KMS-11 (cell line): ENCODE results near the gene UMAD1.

ENCODE experiments used
- H2AFZ ChIP-seq: fragments of 200-600 bp; sonication (generic); 2 replicates; pipeline ENCODE4 v1.6.1; 2016; ENCODE audit warnings: antibody characterized with exemption, mixed run types, low read depth
- H3K27ac ChIP-seq: fragments of 200-600 bp; sonication (generic); 2 replicates; pipeline ENCODE4 v1.6.1; 2016; ENCODE audit warnings: mild to moderate bottlenecking, mixed run types
- H3K27me3 ChIP-seq: fragments of 200-600 bp; sonication (generic); 2 replicates; pipeline ENCODE4 v1.6.1; 2017; ENCODE audit warnings: mild to moderate bottlenecking, low read depth, mixed run types, moderate library complexity; ENCODE audit not compliant: insufficient read depth
- H3K36me3 ChIP-seq: fragments of 200-600 bp; sonication (generic); 2 replicates; pipeline ENCODE4 v1.6.1; 2017; ENCODE audit warnings: mild to moderate bottlenecking, mixed run types; ENCODE audit not compliant: insufficient read depth
- H3K4me1 ChIP-seq: fragments of 200-600 bp; sonication (generic); 2 replicates; pipeline ENCODE4 v1.6.1; 2016; ENCODE audit warnings: mild to moderate bottlenecking, low read depth, mixed run types; ENCODE audit not compliant: poor library complexity, severe bottlenecking
- H3K4me2 ChIP-seq: fragments of 200-600 bp; sonication (generic); 2 replicates; pipeline ENCODE4 v1.7.0; 2016; ENCODE audit warnings: mild to moderate bottlenecking, mixed run types
- H3K4me3 ChIP-seq: fragments of 200-600 bp; sonication (generic); IDR thresholded peaks from 2 replicates; pipeline ENCODE4 v1.6.1; 2017; ENCODE audit warnings: low read depth, low read length, mixed read lengths; ENCODE audit not compliant: insufficient read depth
- H3K79me2 ChIP-seq: fragments of 200-600 bp; sonication (generic); 2 replicates; pipeline ENCODE4 v1.6.1; 2016; ENCODE audit warnings: low read depth, mixed run types; ENCODE audit not compliant: insufficient read depth
- H3K9ac ChIP-seq: fragments of 200-600 bp; sonication (generic); 2 replicates; pipeline ENCODE4 v1.6.1; 2016; ENCODE audit warnings: mild to moderate bottlenecking, mixed run types
- H4K20me1 ChIP-seq: fragments of 200-600 bp; sonication (generic); 2 replicates; pipeline ENCODE4 v1.6.1; 2016; ENCODE audit warnings: mild to moderate bottlenecking, mixed run types; ENCODE audit not compliant: insufficient read depth
- CTCF ChIP-seq: fragments of 200-600 bp; sonication (generic); conservative IDR thresholded peaks from 2 replicates; pipeline ENCODE4 v1.6.1; 2017; ENCODE audit warnings: low read depth, mild to moderate bottlenecking, antibody characterized with exemption, low read length, moderate library complexity, mixed read lengths

UMAD1 gene

GRCh38 chr7:7850150-7850549 lies 209.6 kb downstream of the UMAD1 start:
- Histone ChIP-seq H3K4me2 (no peak overlapping the region), H3K27me3 (no peaks in the 10 kb centered on the region), H3K4me1 (peaks cover 9% of the 10 kb centered on the region), H3K79me2 (no peaks in the 10 kb centered on the region), H3K36me3 (no peaks in the 10 kb centered on the region), H3K9ac (no peak overlapping the region), H3K4me3 (no peak overlapping the region), H2AFZ (no peak overlapping the region), H3K27ac (no peak overlapping the region), H4K20me1 (no peaks in the 10 kb centered on the region)
- no peak for TF ChIP-seq CTCF

- no peak overlapping the region for H3K4me2 ChIP-seq
- peaks cover 9% of the 10 kb centered on the region for H3K4me1 ChIP-seq
- no peaks in the 10 kb centered on the region for H3K79me2 ChIP-seq
- TF ChIP-seq CTCF, result no peak
- H3K4me3 ChIP-seq, result no peak overlapping the region
- H3K36me3 ChIP-seq, result no peaks in the 10 kb centered on the region
- H3K27ac ChIP-seq, result no peak overlapping the region
- no peak overlapping the region for H3K9ac ChIP-seq
- no peaks in the 10 kb centered on the region for H4K20me1 ChIP-seq
- H3K27me3 ChIP-seq, result no peaks in the 10 kb centered on the region
- H2AFZ ChIP-seq, result no peak overlapping the region
Observed at GRCh38 chr7:7851381-7851780, 210.8 kb downstream of the UMAD1 start.

GRCh38 chr7:7851991-7852390 lies 211.4 kb downstream of the UMAD1 start:
- H3K27me3 ChIP-seq, result no peaks in the 10 kb centered on the region
- H2AFZ ChIP-seq, result no peak overlapping the region
- H3K36me3 ChIP-seq, result no peaks in the 10 kb centered on the region
- no peak overlapping the region for H3K4me2 ChIP-seq
- H3K9ac ChIP-seq, result no peak overlapping the region
- no peak for TF ChIP-seq CTCF
- no peaks in the 10 kb centered on the region for H3K79me2 ChIP-seq
- H3K27ac ChIP-seq, result no peak overlapping the region
- no peak overlapping the region for H3K4me3 ChIP-seq
- H3K4me1 ChIP-seq, result peaks cover 9% of the 10 kb centered on the region
- no peaks in the 10 kb centered on the region for H4K20me1 ChIP-seq

- H3K4me1 ChIP-seq, result peaks cover 14% of the 10 kb centered on the region
- H3K4me2 ChIP-seq, result no peak overlapping the region
- no peaks in the 10 kb centered on the region for H3K79me2 ChIP-seq
- H3K4me3 ChIP-seq, result no peak overlapping the region
- no peak overlapping the region for H2AFZ ChIP-seq
- H4K20me1 ChIP-seq, result no peaks in the 10 kb centered on the region
- H3K36me3 ChIP-seq, result no peaks in the 10 kb centered on the region
- no peaks in the 10 kb centered on the region for H3K27me3 ChIP-seq
- no peak overlapping the region for H3K27ac ChIP-seq
- no peak for TF ChIP-seq CTCF
- no peak overlapping the region for H3K9ac ChIP-seq
Observed at GRCh38 chr7:7857143-7857583, 216.6 kb downstream of the UMAD1 start.
